ENCODE results near the gene CHERP.
"Not testable (repeated sequence)": the region's sequence is repeated elsewhere in the genome, so short reads cannot be mapped to it uniquely, and the experiment has no call there.

The CHERP gene

DNA sequence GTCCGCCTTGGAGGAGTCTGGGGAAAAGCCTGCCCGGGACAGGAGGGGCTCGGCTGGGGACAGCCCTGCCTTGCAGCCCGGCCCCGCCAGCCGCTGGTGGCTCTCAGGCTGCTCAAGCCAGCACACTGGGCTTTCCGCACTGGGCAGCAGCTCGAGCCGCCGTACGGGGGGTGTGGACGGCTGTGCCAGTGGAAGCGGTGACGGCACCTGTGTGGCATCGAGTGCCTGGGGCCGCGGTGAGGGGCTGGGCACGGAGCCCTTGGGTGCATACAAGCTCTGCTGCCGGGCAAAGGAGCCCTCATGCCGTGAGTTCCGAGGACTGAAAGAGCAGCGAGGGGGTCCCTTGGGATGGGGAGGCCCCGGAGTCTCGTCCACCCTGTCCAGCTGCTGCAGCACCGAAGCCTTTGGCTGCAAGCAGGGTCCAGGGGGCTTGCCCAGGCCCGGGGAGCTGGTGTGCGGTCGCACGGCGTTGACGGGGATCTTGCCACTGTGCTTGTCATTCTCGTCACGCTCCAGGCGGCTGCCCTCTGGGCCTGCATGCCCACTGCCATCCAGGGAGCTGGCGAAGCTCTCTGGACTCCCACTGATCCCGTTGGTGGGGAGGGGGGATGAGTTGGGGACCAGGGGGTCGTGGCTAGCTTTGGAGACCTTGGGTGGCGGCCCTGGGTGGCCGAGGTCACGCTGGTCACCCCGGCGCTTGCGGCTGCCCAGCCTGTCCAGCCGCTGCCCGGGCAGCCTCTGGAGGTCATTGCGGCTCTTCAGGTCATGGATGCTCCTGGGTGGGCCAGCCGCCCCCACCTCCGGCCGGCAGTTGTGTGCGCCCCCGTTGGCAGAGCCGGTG lies 34.7 kb upstream of the CHERP start:
- no peak for DNase-seq

DNA sequence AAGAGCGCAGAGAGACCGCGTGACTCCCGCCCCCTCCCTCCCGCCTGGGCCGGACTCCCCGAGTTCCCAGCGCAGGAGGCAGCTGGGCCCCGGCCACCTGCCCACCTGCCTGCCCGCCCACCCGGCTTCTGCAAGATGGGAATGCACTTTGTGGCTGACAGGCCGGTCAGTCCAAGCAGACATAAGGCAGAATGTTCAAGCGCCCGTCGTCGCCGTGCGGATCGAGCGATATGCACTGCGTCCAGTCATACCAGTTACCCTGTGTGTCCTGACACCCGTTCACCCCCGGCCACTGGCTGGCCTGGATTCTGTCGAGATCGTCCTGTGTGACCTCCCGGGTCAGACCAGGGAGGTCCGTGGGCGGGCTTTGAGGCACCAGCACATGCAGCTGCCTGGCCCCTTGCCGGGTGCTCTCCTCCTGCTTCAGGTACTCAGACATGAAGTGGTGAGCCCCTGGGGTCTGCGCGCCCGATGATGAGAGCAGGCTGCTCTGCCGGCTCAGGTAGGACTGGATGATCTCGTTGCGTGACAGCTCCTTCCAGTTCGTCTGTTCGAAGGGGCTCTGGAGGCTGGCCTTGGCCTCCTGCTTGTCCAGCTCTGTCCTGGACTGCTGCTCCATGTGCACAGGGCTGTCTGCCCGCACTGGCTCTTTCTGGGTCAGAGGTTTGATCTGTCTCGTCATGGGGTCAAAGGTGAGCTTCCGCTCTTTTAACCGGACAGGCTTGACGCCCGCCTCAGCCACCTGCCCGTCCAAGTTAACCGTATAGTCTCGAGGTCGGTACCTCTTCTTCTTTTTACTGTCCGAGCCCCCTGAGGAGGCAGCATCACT lies 33.8 kb upstream of the CHERP start:
- DNase-seq, result peak in 1 of 14 donors; percentile 3

DNA sequence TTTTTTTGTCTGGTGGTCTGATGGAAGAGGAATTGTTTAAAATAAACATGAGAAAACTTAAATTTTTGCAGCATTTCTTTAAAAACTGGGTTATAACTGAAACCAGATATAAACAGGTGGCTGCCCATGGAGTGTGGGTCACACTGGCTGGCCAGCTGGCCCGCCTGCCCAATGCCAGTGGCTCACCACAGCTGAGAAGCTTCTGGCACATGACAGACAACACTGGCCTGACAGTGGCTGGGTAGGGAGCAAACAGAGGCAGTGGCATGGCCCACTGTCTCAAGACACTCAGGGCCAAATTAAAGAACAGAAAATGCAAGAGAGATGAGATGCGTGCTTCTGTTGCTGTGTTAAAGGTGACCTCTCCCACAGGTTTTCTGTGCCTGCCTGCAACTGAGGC lies 33.0 kb upstream of the CHERP start:
- no peak for DNase-seq

DNA sequence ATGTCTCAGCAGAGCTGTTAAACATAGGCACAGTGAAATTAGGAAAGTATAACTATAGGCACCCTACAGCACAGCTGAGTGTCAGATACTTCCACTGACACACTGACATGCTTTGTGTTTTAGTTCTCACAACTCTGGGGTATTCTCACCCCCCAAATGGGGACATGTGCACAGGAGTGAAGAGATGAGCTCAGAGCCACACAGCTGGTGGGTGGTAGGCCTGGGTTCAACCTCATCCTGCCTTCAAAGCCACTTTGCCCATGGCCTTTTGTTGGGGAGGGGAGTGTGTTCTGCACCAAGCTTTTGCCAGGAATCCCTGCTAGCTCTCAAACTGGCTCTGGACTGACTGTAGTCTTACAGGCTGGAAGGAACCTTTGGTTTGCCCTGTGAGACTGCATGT lies 31.7 kb upstream of the CHERP start:
- no peak for DNase-seq

DNA sequence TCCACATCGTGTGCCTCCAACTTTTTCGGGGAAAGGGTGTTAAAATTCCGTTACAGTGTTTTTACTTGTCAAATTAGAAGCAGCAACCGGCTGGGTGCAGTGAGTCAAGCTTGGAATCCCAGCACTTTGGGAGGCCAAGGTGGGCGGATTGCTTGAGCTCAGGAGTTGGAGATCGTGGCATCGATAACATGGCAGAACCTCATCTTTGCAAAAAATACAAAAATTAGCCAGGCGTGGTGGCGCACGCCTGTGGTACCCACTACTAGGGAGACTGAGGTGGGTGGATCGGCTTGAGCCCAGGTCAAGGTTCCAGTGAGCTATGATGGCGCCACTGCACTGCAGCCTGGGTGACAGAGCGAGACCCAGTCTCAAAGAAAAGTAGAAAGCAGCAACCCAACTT lies 31.1 kb upstream of the CHERP start:
- no peak for DNase-seq

DNA sequence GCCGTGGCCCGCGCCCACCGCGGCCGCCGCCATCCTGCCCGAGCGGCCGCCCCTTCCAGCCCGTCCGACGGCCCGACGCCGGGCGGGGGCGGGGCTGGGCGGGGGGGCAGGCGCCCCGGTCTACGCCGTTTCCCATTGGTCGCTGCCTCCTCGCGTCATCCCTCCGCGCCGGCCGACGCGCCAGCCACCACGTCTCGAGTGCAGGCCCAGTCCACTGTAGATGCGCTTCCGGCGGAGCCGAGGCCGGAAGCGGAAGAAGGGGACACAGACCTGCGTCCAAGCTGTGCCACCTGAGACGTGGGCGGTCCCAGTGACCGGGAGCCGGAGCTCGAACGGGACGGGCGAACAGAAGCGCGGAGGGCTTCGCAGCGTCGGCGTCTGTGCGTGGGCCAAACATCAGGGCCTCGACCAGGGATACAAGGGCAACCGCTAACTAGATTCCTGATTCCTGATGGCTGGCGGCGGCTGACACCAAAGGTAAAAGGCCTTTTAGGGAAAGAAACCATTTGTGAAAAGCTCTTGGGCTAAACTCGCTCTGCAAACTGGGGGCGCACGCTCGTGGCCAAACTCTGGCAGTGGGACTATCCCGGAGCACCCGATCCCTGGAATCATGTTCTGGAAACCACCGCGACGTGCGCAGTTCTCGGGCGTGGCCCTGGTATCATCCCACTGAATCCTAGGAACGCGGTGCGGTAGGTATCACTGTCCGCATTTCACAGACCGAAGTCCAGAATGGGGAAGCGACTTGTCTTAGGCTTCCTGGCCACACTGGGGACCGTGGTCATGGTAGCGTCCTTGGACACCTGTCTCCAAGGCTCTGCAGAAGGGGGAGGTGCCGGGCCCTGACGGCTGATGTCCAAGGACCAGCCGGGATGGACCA lies 30.3 kb upstream of the CHERP start, which contains the start of gene SLC35E1:
Gene SLC35E1, minus strand, starts transcription at position 84 of the 880 bp plus-strand sequence. Its CDS starts 51 bp downstream, at position 33.
- DNase-seq, result peak; percentile 58 to 97 (median 92)

DNA sequence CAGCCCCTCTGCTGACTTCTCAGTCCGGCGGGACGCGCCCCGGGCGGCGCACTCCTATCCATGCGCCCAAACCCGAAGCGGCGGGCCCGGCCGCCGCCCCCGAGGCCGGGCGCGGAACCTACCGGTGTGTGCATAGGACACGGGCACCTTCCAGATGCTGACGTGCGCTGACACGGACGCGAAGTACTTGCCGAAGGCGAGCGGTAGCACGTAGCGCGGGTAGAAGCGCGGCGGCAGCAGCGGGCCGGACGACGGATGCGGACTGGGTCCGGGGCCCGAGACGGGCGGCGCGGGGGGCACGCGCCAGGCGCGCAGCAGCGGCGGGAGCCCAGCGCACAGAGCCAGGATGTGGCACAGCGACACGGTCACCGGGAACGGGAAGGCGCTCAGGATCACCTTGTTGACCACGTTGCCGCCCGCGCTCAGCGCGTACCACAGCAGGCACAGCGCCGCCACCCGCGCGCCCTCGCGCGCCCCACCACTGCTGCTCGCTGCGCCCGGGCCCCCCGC lies 29.6 kb upstream of the CHERP start:
- no peak for DNase-seq

DNA sequence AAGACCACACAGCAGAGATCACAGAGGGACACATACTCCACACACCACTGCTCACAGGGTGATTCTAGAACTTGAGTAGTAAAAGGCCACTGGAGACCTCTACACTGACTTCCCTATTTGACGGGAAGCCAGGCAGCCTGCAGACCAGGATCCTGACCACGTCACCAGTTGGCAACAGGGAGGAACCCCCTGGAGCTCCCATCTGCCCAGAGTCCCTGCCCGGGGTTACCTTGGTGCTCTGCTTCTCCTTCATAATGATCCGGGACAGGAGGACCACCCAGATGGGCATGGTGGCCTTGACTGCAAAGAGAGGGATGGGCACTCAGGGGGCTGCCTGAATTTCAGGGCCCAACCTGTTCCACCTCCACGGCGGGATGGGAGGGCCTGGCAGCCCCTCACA lies 29.0 kb upstream of the CHERP start:
- DNase-seq, result peak in 3 of 14 donors; percentile 19 to 48 (median 19)

DNA sequence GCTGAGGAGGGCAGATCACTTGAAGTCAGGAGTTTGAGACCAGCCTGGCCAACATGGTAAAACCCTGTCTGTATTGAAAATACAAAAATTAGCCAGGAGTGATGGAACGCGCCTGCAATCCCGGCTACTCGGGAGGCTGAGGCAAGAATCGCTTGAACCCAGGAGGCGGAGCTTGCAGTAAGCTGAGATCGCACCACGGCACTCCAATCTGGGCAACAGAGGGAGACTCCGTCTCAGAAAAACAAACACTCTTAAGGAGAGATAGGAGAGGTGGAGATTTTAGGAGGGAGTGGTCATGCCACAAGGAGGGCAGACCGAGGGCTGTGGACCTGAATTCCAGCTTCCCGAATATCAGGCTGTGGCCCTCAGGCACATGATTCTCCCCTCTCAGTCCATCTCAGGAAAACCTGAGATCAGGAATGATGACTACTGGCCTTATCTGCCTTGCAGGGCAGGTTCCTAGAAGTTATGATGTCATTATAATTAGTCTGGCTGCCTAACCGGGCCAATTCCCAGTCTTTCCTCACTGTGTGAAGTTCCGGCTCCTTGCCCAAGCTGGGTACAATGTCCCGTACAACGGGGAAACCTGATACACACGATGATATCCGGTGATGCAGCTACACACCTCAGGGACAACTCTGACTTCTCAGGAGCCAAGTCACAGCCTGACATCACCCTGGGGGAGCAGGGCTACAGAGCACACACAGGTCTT lies 27.5 kb upstream of the CHERP start:
- no peak for DNase-seq

DNA sequence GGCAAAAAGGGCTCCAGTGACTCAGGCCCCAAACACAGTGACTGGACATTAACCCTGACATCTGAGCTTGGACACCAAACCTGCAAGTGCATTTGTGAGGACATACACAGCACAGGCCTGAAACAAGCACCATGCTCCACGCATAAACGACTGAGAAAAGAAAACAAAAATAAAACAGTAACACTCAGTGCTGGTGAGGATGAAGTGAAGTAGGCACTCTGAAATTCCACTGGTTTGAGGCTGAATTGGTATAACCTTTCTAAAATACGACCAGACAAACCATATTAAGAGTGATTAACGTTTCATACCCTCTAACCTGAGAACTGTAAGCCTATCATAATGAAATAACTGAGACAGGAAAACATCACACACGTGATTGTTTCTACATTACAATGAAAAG lies 24.5 kb upstream of the CHERP start:
- DNase-seq, result no peak

DNA sequence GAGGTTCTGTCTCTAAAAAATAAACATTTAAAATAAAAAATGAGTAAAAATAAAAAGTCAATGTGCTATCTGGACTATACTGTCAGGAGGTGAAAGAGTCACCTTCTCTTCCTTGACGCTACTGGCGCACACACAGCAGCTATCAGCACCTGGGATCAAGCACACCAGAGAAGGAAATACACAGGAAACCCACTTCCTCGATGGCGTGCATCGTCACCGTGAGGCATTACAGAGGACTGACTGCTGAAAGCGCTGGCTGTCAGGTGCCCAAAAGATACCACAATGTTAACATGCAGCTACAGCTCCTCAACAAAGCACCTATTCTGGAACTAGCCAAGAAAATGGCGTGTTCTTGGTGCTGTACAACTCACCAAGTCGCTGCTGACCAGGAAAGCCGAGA lies 23.9 kb upstream of the CHERP start:
- DNase-seq, result no peak

DNA sequence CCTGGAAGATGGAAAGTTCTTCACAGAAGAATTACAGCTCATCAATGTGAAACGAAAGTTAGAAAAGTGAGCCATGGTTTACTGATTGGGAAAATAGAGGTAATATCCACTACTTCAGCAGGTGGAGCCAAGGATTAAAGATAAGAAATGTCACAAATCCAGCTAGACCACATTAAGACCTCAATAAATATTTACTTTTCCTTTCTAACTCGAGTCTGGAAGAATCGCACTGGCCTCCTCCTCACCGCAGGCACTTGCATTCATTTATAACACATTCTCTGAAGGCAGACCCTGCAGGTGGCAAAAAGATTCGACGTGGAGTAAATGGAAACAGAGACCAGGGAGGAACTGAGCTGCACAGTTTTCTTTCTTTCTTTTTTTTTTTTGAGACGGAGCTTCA lies 22.6 kb upstream of the CHERP start:
- DNase-seq, result no peak

DNA sequence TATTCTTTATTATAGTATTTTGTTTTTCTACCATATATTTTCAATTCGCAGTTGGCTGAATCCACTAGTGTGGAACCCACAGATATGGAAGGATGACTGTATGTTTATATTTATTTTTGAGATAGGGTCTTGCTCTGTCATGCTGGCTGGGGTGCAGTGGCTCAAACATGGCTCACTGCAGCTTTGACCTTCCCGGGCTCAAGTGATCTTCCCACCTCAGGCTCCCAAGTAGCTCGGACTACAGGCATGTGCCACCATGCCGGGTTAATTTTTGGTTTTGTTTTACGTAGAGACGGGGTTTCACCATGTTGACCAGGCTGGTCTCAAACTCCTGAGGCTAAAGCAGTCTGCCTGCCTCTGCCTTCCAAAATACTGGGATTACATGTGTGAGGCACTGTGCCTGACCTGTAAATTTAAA lies 20.4 kb upstream of the CHERP start:
- DNase-seq, result no peak

DNA sequence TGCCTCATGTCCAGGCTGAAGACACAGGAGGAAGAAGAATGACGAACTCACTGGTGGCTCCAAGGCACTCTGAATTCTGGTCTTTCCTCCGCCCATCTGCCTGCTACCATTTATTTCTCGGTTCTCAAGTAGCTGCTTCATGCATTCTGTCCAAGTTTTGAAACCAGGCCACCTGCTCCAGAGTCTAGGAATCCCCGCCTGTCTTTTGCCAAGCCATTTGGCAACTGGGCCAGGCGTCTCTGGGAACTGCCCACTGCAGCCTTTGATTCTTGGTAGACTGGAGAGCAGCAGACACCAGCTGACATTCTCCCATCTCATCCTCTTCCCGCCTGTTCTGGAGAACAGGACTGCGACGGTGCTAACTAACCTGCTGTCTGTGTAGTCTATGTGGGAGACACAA lies 19.1 kb upstream of the CHERP start:
- DNase-seq, result peak in 9 of 14 donors; percentile 11 to 77 (median 53)

DNA sequence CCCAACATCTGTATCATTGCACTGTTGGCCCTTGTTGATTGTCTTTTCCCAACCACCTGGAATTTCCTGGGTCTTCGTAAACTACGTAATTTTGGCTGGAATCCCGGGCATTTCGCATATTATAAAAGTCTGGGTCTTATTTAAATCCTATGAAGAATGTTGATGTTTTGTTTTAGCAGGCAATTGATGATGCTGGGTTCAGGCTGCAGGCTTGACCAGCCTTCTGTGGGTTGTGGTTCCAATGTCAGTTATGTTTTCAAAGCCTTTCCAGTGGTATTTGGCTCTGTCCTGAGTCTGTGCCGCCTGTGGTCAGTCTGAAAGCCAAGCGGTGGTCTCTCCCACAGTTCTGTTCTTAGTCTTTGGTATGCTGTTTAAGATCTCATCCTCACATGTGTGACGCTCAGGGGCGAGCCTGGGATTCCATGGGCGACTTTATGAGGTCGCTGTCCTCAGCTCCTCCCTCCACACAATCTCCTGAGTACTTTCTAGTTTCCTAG lies 17.6 kb upstream of the CHERP start:
- DNase-seq, result no peak

DNA sequence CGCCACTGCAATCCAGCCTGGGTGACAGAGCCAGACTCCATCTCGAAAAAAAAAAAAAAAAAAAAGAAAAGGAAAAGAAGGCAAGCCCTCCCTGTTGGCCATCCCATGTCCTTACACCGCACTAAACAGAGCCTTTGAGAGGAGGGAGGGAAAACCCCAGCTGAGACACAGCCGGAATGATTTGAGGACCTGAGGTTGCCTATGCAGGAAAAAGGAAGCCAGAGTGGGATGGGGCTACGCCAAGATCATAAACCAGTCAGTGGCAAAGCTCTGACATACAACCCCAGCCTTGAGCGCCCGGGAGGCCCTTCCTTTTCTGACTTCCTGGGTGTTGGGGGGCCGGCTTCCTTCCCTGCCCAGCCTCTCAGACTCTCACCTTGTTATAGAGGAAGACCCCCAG lies 12.5 kb upstream of the CHERP start:
- DNase-seq, result no peak

DNA sequence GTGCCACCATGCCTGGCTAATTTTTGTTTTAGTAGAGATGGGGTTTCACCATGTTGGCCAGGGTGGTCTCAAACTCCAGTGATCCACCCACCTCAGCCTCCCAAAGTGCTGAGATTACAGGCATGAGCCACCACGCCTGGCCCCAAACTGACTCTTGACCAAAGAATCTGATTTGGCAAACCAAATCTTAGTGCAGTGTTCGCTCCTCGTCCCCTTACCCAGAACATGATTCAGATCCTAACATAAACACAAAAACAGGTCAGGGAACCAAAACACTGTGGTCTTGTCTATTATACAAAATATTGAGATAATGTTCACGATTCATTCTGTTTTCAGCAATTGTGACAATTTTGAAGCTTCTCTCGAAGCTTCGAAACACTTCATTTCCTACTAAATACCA lies 9.7 kb upstream of the CHERP start:
- DNase-seq, result not testable (repeated sequence)

DNA sequence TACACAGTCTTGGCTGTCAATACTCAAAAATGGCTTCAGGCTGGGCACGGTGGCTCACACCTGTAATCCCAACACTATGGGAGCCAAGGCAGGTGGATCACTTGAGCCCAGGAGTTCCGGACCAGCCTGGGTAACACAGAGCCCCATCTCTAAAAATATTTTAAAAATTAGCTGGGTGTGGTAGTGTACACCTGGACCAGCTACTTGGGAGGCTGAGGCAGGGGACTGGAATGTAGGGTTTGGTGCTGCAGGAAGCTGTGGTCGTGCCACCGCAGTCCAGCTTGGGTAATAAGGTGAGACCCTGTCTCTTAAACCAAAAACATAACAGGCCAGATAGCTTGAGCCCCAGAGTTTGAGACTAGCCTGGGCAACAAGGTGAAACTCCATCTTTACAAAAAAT lies 6.7 kb upstream of the CHERP start:
- DNase-seq, result no peak

DNA sequence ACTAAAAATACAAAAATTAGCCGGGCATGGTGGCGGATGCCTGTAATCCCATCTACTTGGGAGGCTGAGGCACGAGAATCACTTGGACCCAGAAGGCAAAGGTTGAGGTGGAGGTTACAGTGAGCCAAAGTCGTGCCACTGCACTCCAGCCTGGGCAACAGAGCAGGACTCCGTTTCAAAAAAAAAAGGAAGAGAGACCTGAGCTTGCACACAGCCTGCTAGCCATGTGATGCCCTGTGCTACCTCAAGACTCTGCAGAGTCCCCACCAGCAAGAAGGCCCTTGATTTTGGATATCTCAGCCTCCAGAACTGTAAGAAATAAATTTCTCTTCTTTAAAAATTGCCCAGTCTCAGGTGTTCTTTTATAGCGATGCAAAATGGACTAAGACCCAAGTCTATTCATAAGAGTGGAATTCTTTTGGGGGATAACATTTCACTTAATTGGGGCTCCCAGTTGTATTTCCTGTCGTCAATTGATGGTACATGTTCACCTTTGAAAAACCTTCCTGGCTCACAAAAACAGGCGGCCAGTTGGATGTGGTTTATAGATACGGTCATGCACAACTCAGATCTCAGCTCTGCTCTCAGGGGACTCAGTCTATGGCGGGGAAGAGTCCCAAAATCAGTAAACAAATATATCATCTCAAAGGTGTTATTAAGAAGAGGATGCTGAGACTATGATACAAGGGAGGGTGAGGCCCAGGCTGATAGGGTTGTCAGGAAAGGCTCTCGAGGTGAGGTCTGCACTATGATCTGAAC lies 2.4 kb upstream of the CHERP start:
- no peak for DNase-seq

DNA sequence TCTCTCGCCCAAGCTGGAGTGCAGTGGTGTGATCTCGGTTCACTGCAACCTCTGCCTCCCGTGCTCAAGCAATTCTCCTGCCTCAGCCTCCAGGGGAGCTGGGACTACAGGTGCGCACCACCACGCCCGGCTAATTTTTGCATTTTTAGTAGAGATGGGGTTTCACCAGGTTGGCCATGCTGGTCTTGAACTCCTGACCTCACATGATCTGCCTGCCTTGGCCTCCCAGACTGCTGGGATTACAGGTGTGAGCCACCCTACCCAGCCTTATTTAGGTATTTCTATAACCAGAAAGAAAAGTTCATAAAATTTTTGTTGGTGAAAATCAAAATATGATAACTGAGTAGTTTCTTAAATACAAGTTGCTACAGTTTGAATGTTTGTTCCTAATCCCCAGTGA lies 1.5 kb upstream of the CHERP start:
- not testable (repeated sequence) for DNase-seq
